H1 (cell line): Measurements from ENCODE around the gene ANK3. TPM values are rescaled to one million over a fixed set of nuclear protein-coding genes. Genes with fewer than 3 reads are reported as not detected.

Experiments used
- CTBP2 ChIP-seq: IDR thresholded peaks from 2 replicates; pipeline ENCODE4 v1.7.0; 2011; ENCODE audit warnings: borderline replicate concordance, mild to moderate bottlenecking, moderate library complexity, mixed read lengths, low read length; ENCODE audit not compliant: insufficient read depth, insufficient read length
- polyA plus RNA-seq, 7 experiments: library from polyadenylated mRNA; depleted of rRNA in 3 of 7; stranded (reverse) in 5 of 7; unstranded in 2 of 7; fragments of >200 nt in 5 of 7; fragments of 200-250 nt in 2 of 7; gene quantifications; 1 replicate in 5 of 7; 2 replicates in 1 of 7; 4 replicates in 1 of 7; pipeline versions ENCODE4 v1.2.1 to v1.2.3, GENCODE V29; 2011 to 2013; ENCODE audit warnings: missing spikeins in 2 of 7, mixed read lengths in 2 of 7
- total RNA-seq: library from RNA; stranded (reverse); fragmentation: NEBNext Ultra II Directional; extraction: Animal tissue kit (Norgen Biotek cat#: 25700); gene quantifications from 2 replicates; pipeline ENCODE4 v1.2.1, GENCODE V29; 2021
- TF ChIP-seq, protein P1 (sequence below): IDR thresholded peaks from 2 replicates; pipeline ENCODE4 v1.6.1; 2012; ENCODE audit warnings: inconsistent platforms

The ANK3 gene
- total and polyA plus RNA-seq, 2 of the 8 experiments (the other 6 are each of a cell fraction or from before 2014, with no cell fraction given): 18.1 to 67.9 TPM

DNA sequence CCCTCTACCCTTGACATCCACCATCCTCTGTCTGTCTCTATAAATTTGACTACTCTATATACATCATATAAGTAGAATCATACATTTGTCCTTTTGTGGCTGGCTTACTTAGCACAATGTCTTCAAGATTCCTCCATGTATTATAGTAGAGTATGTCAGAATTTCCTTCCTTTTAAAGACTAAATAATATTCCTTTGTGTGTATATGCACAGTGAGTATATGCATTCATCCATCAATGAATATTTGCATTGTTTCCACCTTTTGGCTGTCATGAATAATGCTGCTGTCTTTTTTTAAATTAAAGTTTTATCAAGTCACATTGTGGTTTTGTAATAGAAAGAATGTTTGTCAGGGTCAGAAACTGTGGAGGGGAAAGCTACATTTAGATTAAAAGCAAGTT, 195.3 kb downstream of the ANK3 start (continued):
- TF ChIP-seq, protein P1, sequence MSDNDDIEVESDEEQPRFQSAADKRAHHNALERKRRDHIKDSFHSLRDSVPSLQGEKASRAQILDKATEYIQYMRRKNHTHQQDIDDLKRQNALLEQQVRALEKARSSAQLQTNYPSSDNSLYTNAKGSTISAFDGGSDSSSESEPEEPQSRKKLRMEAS: no peak
- no peak for TF ChIP-seq CTBP2
